ENCODE results near the gene MAML2. TPM values are rescaled to one million over a fixed set of nuclear protein-coding genes. Genes with fewer than 3 reads are reported as not detected.

MAML2 gene
- total RNA-seq, 1 experiment from 2014 or later: 22.7 TPM

- no TSS peak for BruUV-seq (replicated peaks)
- CTCF ChIA-PET: interaction anchor here (1.7 kb wide), 1 partner anchor 127 kb away, joined by 6 read pairs; the partner anchor contains the start of gene MAML2
- Mint-ChIP-seq H3K9me3 (ENCODE audit: low read depth, unreplicated experiment) (no peaks in the 10 kb centered on the region), H3K36me3 (ENCODE audit: insufficient read depth, unreplicated experiment) (no peaks in the 10 kb centered on the region), H3K4me3 (ENCODE audit: low read depth, unreplicated experiment) (no peak overlapping the region), H3K27me3 (ENCODE audit: unreplicated experiment) (no peaks in the 10 kb centered on the region), H3K27ac (ENCODE audit: unreplicated experiment) (peak overlapping the region; percentile 50), H3K4me1 (ENCODE audit: low read depth, unreplicated experiment) (peaks cover 54% of the 10 kb centered on the region)
- TF ChIP-seq, protein P1, sequence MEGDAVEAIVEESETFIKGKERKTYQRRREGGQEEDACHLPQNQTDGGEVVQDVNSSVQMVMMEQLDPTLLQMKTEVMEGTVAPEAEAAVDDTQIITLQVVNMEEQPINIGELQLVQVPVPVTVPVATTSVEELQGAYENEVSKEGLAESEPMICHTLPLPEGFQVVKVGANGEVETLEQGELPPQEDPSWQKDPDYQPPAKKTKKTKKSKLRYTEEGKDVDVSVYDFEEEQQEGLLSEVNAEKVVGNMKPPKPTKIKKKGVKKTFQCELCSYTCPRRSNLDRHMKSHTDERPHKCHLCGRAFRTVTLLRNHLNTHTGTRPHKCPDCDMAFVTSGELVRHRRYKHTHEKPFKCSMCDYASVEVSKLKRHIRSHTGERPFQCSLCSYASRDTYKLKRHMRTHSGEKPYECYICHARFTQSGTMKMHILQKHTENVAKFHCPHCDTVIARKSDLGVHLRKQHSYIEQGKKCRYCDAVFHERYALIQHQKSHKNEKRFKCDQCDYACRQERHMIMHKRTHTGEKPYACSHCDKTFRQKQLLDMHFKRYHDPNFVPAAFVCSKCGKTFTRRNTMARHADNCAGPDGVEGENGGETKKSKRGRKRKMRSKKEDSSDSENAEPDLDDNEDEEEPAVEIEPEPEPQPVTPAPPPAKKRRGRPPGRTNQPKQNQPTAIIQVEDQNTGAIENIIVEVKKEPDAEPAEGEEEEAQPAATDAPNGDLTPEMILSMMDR (IDR thresholded peaks at IDR 0.05; ENCODE audit: unreplicated experiment): no peak
- intact Hi-C loops (cut with micrococcal nuclease; ENCODE audit: unreplicated experiment): no loop called here
- no peak for DNase-seq
Observed at GRCh38 chr11:96215826-96216225, 127.2 kb downstream of the MAML2 start.

DNA sequence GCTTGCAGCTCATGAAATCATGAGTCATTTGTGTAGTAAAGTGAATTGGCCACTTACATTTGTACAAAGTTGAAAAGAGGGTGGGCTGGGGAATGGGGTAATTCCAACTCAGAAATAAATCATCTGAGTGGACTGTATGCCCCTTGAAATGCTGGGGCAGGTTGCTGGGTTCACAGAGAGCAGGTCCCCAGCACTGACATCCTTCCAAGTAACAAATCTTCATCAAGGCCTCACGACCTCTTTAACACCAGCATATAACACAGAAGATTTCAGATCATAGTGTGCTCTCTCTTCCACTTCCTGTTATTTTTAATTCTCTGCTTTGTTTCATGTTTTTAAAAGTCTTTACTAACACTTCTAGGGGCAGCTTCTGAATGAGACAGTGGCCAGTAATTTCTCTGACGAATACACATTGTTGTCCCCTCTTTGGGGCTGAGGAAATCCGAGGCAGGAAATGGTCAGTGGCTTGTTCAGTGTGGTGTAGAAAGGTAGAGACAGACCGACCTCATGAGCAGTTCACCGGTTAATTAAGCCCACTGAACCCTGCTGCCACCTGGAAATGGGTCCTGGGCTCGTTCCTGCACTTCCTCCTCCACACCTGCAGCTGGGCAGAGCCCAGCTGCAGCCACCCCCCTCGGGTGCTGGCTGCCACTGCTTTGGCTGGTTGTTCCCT lies 127.7 kb downstream of the MAML2 start:
- no peak overlapping the region for H3K4me3 Mint-ChIP-seq (ENCODE audit: low read depth, unreplicated experiment)
- intact Hi-C loops (cut with micrococcal nuclease; ENCODE audit: unreplicated experiment): no loop called here
- BruUV-seq (replicated peaks): no TSS peak
- no peaks in the 10 kb centered on the region for H3K36me3 Mint-ChIP-seq (ENCODE audit: insufficient read depth, unreplicated experiment)
- peaks cover 50% of the 10 kb centered on the region for H3K4me1 Mint-ChIP-seq (ENCODE audit: low read depth, unreplicated experiment)
- DNase-seq: no peak
- TF ChIP-seq, protein P1 (IDR thresholded peaks at IDR 0.05; ENCODE audit: unreplicated experiment): no peak
- H3K9me3 Mint-ChIP-seq (ENCODE audit: low read depth, unreplicated experiment): no peaks in the 10 kb centered on the region
- no peaks in the 10 kb centered on the region for H3K27me3 Mint-ChIP-seq (ENCODE audit: unreplicated experiment)
- CTCF ChIA-PET: interaction anchor here (0.6 to 1.7 kb wide), 2 partner anchors 128 to 211 kb away, joined by 3 to 6 read pairs; partner anchors contain the start of gene MAML2
- H3K27ac Mint-ChIP-seq (ENCODE audit: unreplicated experiment): peak overlapping the region; percentile 50

GRCh38 chr11:96214777-96215109 lies 128.3 kb downstream of the MAML2 start:
- CTCF ChIA-PET: interaction anchor here (0.6 to 1.7 kb wide), 2 partner anchors 128 to 210 kb away, joined by 3 to 6 read pairs; partner anchors contain the start of gene MAML2
- DNase-seq: no peak
- no TSS peak for BruUV-seq (replicated peaks)
- Mint-ChIP-seq H3K4me1 (ENCODE audit: low read depth, unreplicated experiment) (peaks cover 47% of the 10 kb centered on the region), H3K9me3 (ENCODE audit: low read depth, unreplicated experiment) (no peaks in the 10 kb centered on the region), H3K27me3 (ENCODE audit: unreplicated experiment) (no peaks in the 10 kb centered on the region), H3K27ac (ENCODE audit: unreplicated experiment) (no peak overlapping the region), H3K36me3 (ENCODE audit: insufficient read depth, unreplicated experiment) (no peaks in the 10 kb centered on the region), H3K4me3 (ENCODE audit: low read depth, unreplicated experiment) (no peak overlapping the region)
- TF ChIP-seq, protein P1 (IDR thresholded peaks at IDR 0.05; ENCODE audit: unreplicated experiment): no peak
- intact Hi-C loops (cut with micrococcal nuclease; ENCODE audit: unreplicated experiment): no loop called here

DNA sequence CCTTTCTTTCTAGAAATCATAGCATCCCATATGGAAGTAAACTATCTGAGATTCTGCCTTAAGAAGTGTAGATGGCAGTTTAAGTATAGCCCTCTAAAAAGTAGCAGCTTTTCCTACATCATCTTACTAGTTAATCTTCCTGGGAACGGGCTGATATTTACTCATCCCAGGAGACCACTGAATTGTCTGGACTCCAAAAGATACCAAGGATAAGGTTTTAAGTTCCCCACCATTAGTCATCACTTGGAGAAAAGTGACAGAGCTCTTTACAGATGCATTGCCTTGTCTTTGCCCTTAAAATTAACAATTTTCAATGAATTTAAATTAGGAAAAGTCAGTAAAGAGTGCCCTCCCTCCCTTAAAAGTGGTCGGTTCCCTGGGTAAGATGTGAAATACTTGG lies 129.5 kb downstream of the MAML2 start:
- Mint-ChIP-seq H3K4me1 (ENCODE audit: low read depth, unreplicated experiment) (peaks cover 50% of the 10 kb centered on the region), H3K9me3 (ENCODE audit: low read depth, unreplicated experiment) (no peaks in the 10 kb centered on the region), H3K27me3 (ENCODE audit: unreplicated experiment) (no peaks in the 10 kb centered on the region), H3K36me3 (ENCODE audit: insufficient read depth, unreplicated experiment) (no peaks in the 10 kb centered on the region), H3K4me3 (ENCODE audit: low read depth, unreplicated experiment) (no peak overlapping the region), H3K27ac (ENCODE audit: unreplicated experiment) (no peak overlapping the region)
- intact Hi-C loops (cut with micrococcal nuclease; ENCODE audit: unreplicated experiment): no loop called here
- BruUV-seq (replicated peaks): no TSS peak
- TF ChIP-seq, protein P1 (IDR thresholded peaks at IDR 0.05; ENCODE audit: unreplicated experiment): no peak
- CTCF ChIA-PET: no interaction called here
- no peak for DNase-seq

Measured in Calu3 (cell line).